Gastroesophageal sphincter (tissue), 4 donors: ENCODE measurements around the gene C1QTNF8. TPM values are rescaled to one million over a fixed set of nuclear protein-coding genes. Genes with fewer than 3 reads are reported as not detected.

Experiments used
- ATAC-seq: fragments of 150-250 bp; one replicate; pipeline ENCODE4 v1.9.1; 2016; ENCODE audit warnings: mild to moderate bottlenecking, moderate library complexity
- H3K27ac ChIP-seq, 4 donors: fragments of 200-600 bp; sonication (generic) in 3 of 4; 1 replicate in 3 of 4; 2 replicates in 1 of 4; pipeline ENCODE4 v1.5.1; 2016 to 2019
- H3K27me3 ChIP-seq: fragments of 200-600 bp; sonication (generic); one replicate; pipeline ENCODE4 v1.5.1; 2019
- H3K36me3 ChIP-seq, 2 donors: fragments of 200-600 bp; sonication (generic); one replicate each; pipeline ENCODE4 v1.5.1; 2019; ENCODE audit warnings: control low read depth in 1 of 2
- H3K4me1 ChIP-seq, 3 donors: fragments of 200-600 bp; sonication (generic); 1 replicate in 2 of 3; 2 replicates in 1 of 3; pipeline ENCODE4 v1.5.1; 2016 to 2019; ENCODE audit warnings: control low read depth in 2 of 3
- H3K4me3 ChIP-seq, 2 donors: fragments of 200-600 bp; sonication (generic); one replicate each; pipeline ENCODE4 v1.5.1; 2019; ENCODE audit warnings: mild to moderate bottlenecking in 1 of 2, moderate library complexity in 1 of 2
- H3K9me3 ChIP-seq, 3 donors: fragments of 200-600 bp; sonication (generic); one replicate each; pipeline ENCODE4 v1.5.1; 2017 to 2019; ENCODE audit warnings: control low read depth in 2 of 3
- CTCF ChIP-seq, 4 experiments: fragments of 200-600 bp in 2 of 4; fragments of 450-650 bp in 2 of 4; sonication (generic) in 1 of 4; IDR thresholded peaks; one replicate each; pipeline ENCODE4 v1.5.1; 2017 to 2019; ENCODE audit warnings: antibody characterized with exemption in 4 of 4, mild to moderate bottlenecking in 2 of 4, moderate library complexity in 2 of 4
- EP300 ChIP-seq: sonication (generic); formaldehyde crosslinking; IDR thresholded peaks from one replicate; pipeline ENCODE4 v1.6.1; 2017; ENCODE audit warnings: antibody characterized with exemption, mild to moderate bottlenecking
- POLR2A ChIP-seq, 2 donors: fragments of 450-650 bp; IDR thresholded peaks; one replicate each; pipeline ENCODE4 v1.6.1; 2017; ENCODE audit warnings: antibody characterized with exemption in 2 of 2, mild to moderate bottlenecking in 2 of 2, moderate library complexity in 1 of 2
- POLR2AphosphoS5 ChIP-seq: sonication (generic); formaldehyde crosslinking; IDR thresholded peaks from one replicate; pipeline ENCODE4 v1.6.1; 2017; ENCODE audit warnings: antibody characterized with exemption
- WGBS, 2 donors: methylation state at CpG; one replicate each; pipeline ENCODE4 v1.1.5; 2018; ENCODE audit warnings: low coverage in 1 of 2; 5-methylcytosine and 5-hydroxymethylcytosine counted together
- total RNA-seq, 4 donors: library from RNA; depleted of rRNA; stranded (reverse); fragments of >200 nt; gene quantifications; one replicate each; pipeline ENCODE4 v1.1.0, GENCODE V29; 2016

Gene C1QTNF8
- total RNA-seq, 4 donors from 2014 or later, result not detected

- ATAC-seq, result no peak
- H3K27ac ChIP-seq, result no peak overlapping the region
- H3K4me3 ChIP-seq, result no peak overlapping the region
- TF ChIP-seq CTCF (IDR thresholded peaks at IDR 0.05) (no peak), EP300 (no peak), POLR2AphosphoS5 (no peak)
- WGBS, 2 donors, result 33% methylated on average over 3 of the region's 21 CpGs; no CpG with 5 or more reads in 1 of the 2 donors
- no peaks in the 10 kb centered on the region for H3K9me3 ChIP-seq
- peaks cover 7% of the 10 kb centered on the region for H3K27me3 ChIP-seq
- H3K4me1 ChIP-seq, result peaks cover 0 to 11% (median 0%) of the 10 kb centered on the region in 3 donors
- H3K36me3 ChIP-seq, result no peaks in the 10 kb centered on the region
These were observed 27.6 kb upstream of the C1QTNF8 start for GRCh38 chr16:1123525-1124230.

GRCh38 chr16:1122398-1122765, 26.3 kb upstream of the C1QTNF8 start:
- H3K36me3 ChIP-seq, result no peaks in the 10 kb centered on the region
- H3K27ac ChIP-seq, result no peak overlapping the region
- no peak for ATAC-seq
- peaks cover 7% of the 10 kb centered on the region for H3K27me3 ChIP-seq
- H3K9me3 ChIP-seq, result no peaks in the 10 kb centered on the region
- peaks cover 0 to 11% (median 0%) of the 10 kb centered on the region in 3 donors for H3K4me1 ChIP-seq
- TF ChIP-seq POLR2A (IDR thresholded peaks at IDR 0.05) (no peak), CTCF (IDR thresholded peaks at IDR 0.05) (no peak), EP300 (no peak), POLR2AphosphoS5 (no peak)
- 97% methylated on average over 5 of the region's 14 CpGs; no CpG with 5 or more reads in 1 of the 2 donors for WGBS, 2 donors
- H3K4me3 ChIP-seq, result no peak overlapping the region

GRCh38 chr16:1121601-1122397, 25.8 kb upstream of the C1QTNF8 start:
- Histone ChIP-seq H3K27me3 (peaks cover 7% of the 10 kb centered on the region), H3K4me1 (peaks cover 0 to 11% (median 0%) of the 10 kb centered on the region in 3 donors), H3K36me3 (no peaks in the 10 kb centered on the region), H3K4me3 (no peak overlapping the region), H3K9me3 (no peaks in the 10 kb centered on the region), H3K27ac (no peak overlapping the region)
- TF ChIP-seq POLR2AphosphoS5, result no peak
- no peak for TF ChIP-seq POLR2A (IDR thresholded peaks at IDR 0.05)
- TF ChIP-seq EP300, result no peak
- no peak for TF ChIP-seq CTCF (IDR thresholded peaks at IDR 0.05)
- no peak for ATAC-seq
- WGBS, 2 donors, result 57% methylated on average over 5 of the region's 30 CpGs; no CpG with 5 or more reads in 1 of the 2 donors

- no peak for ATAC-seq
- TF ChIP-seq POLR2A (IDR thresholded peaks at IDR 0.05) (no peak), POLR2AphosphoS5 (no peak), CTCF (IDR thresholded peaks at IDR 0.05) (no peak), EP300 (no peak)
- H3K4me3 ChIP-seq, result no peak overlapping the region
- H3K9me3 ChIP-seq, result no peaks in the 10 kb centered on the region
- WGBS, 2 donors, result 60% methylated on average over 1 of the region's 23 CpGs; no CpG with 5 or more reads in 1 of the 2 donors
- peaks cover 0 to 10% (median 0%) of the 10 kb centered on the region in 3 donors for H3K4me1 ChIP-seq
- H3K27me3 ChIP-seq, result peaks cover 11% of the 10 kb centered on the region
- H3K36me3 ChIP-seq, result no peaks in the 10 kb centered on the region
- H3K27ac ChIP-seq, result no peak overlapping the region
These were observed 25.0 kb upstream of the C1QTNF8 start for GRCh38 chr16:1121009-1121408.
